Right cardiac atrium (tissue), 5 donors: ENCODE measurements around the gene NLRX1. TPM values are rescaled to one million over a fixed set of nuclear protein-coding genes. Genes with fewer than 3 reads are reported as not detected.
"Not testable (repeated sequence)": the region's sequence is repeated elsewhere in the genome, so short reads cannot be mapped to it uniquely, and the experiment has no call there.

Experiments
- ATAC-seq, 2 donors: fragments of 200-7000 bp; cut with Tn5 transposase; one replicate each; pipeline versions ENCODE4 v1.8.0 to v1.9.1; 2020; ENCODE audit warnings: moderate library complexity in 2 of 2, mild to moderate bottlenecking in 1 of 2
- DNase-seq, 3 donors: peaks; one replicate each; pipeline ENCODE4 v3.0.0-alpha.2; 2020
- H3K27ac ChIP-seq: one replicate; pipeline ENCODE4 v1.5.1; 2013; ENCODE audit warnings: mild to moderate bottlenecking, low read length, control low read depth, moderate library complexity
- H3K27me3 ChIP-seq: one replicate; pipeline ENCODE4 v1.6.1; 2013; ENCODE audit not compliant: control insufficient read depth, insufficient read depth
- H3K4me1 ChIP-seq: one replicate; pipeline ENCODE4 v1.6.1; 2013; ENCODE audit warnings: low read length; ENCODE audit not compliant: control insufficient read depth, insufficient read depth
- H3K4me3 ChIP-seq: one replicate; pipeline ENCODE4 v1.5.1; 2013; ENCODE audit warnings: low read length, control low read depth
- H3K9me3 ChIP-seq: one replicate; pipeline ENCODE4 v1.6.1; 2013; ENCODE audit warnings: low read length; ENCODE audit not compliant: control insufficient read depth
- WGBS: extraction: QIAGEN DNeasy Blood & Tissue Kit; methylation state at CpG from one replicate; pipeline ENCODE4 v1.1.7; 2013; 5-methylcytosine and 5-hydroxymethylcytosine counted together
- intact Hi-C, 4 donors: fragments of 100-400 bp; cut with DNase I; formaldehyde crosslinking; loops; one replicate each; pipeline versions ENCODE4 v1.11.0 to v1.14.0; 2022 to 2023
- polyA plus RNA-seq: library from polyadenylated mRNA; stranded (reverse); fragments of 200-250 nt; gene quantifications from one replicate; pipeline ENCODE4 v1.2.3, GENCODE V29; 2013
- total RNA-seq, 4 donors: library from RNA; stranded (reverse); fragmentation: NEBNext Ultra II Directional; extraction: Animal tissue kit (Norgen Biotek cat#: 25700); gene quantifications; one replicate each; pipeline ENCODE4 v1.2.1, GENCODE V29; 2021
- donor health status: healthy with polysubstance abuse.
- donor health status: DM: no; HTN: yes; CAD: no.
- donor health status: DM: no; HTN: no; CAD: no.
- donor health status: DM: no; HTN: yes; CAD: no; lungs with severe emphysema.
- donor health status: DM: yes; HTN: yes; CAD: no.

Gene NLRX1
- total and polyA plus RNA-seq, 5 donors: 12.8 to 25.2 (median 20.7) TPM

DNA sequence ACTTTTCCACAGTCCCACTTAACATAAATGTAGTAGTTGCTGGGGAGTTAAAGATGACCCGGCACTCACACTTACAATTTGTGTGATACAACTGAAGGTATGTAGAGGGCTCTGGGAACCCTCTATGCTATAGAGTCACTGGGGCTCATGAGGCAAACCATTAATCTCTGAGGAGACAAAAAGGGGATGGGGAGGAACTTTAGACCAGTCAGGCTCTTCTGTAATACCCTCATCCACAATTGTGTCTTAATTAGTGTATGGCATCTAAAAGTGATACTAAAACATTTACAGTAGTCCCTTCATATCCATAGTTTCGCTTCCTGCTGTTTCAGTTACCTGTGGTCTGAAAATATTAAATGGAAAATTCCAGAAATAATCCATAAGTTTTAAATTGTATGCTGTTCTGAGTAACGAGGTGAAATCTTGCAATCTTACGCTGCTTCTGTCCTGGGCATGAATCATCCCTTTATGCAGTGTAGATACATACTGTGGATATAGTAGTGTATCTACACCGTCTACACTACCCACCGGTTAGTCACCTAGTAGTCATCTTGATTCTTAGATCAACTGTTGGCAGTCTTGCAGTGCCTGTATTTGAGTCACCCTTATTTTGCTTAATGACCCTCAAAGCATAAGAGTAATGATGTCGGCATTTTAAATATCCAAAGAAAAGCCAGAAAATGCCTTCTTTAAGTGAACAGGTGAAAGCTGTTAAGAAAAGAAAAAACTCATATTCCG, 49.8 kb downstream of the NLRX1 start:
- intact Hi-C loops: no loop called here
- Histone ChIP-seq H3K9me3 (no peaks in the 10 kb centered on the region), H3K27me3 (no peaks in the 10 kb centered on the region), H3K4me1 (peaks cover 3% of the 10 kb centered on the region), H3K4me3 (no peak overlapping the region), H3K27ac (no peak overlapping the region)
- 91% methylated on average over 8 of the region's 8 CpGs for WGBS
- no peak for DNase-seq
- ATAC-seq: no peak

DNA sequence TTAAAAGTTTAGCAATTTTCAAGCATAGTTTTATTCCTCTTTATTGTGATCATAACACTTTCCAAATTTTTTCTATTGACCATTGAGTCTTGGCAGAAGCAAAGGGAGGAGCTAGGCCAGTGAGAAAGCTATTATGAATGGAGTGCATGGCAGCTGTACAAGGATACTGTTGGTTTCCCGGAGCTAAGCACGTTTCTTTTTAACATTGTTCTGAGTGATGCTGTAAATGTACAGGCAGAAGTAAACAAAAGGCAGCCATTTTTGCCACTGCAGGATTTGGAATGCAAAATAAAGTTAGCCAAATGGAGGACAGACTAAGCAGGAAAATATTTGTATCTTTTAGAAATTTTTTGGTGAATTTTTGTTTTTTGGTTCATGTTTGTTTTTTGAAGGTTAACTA, 53.8 kb downstream of the NLRX1 start:
- ATAC-seq (peak; percentile 61 to 78), DNase-seq (no peak)
- Histone ChIP-seq H3K4me3 (no peak overlapping the region), H3K27me3 (no peaks in the 10 kb centered on the region), H3K27ac (no peak overlapping the region), H3K9me3 (no peaks in the 10 kb centered on the region), H3K4me1 (peaks cover 3% of the 10 kb centered on the region)
- intact Hi-C loops: no loop called here
- 6% methylated on average over 2 of the region's 2 CpGs for WGBS

DNA sequence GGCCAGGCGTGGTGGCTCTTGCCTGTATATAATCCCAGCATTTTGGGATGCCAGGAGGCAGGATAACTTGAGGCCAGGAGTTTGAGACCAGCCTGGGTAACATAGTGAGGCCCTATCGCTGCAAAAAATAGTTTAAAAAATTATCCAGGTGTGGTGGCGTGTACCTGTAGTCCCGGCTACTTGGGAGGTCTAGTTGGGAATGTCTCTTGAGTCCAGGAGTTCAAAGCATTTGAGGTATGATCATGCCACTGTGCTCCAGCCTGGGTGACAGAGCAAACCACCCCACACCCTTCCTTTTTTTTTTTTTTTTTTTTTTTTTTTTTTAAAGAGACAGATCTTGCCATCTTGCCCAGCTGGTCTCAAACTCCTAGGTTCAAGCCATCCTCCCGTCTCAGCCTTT, 54.4 kb downstream of the NLRX1 start:
- DNase-seq: no peak
- Histone ChIP-seq H3K27me3 (no peaks in the 10 kb centered on the region), H3K9me3 (no peaks in the 10 kb centered on the region), H3K27ac (no peak overlapping the region), H3K4me3 (no peak overlapping the region), H3K4me1 (peaks cover 3% of the 10 kb centered on the region)
- WGBS: 95% methylated on average over 5 of the region's 5 CpGs
- no peak for ATAC-seq
- intact Hi-C loops: no loop called here

DNA sequence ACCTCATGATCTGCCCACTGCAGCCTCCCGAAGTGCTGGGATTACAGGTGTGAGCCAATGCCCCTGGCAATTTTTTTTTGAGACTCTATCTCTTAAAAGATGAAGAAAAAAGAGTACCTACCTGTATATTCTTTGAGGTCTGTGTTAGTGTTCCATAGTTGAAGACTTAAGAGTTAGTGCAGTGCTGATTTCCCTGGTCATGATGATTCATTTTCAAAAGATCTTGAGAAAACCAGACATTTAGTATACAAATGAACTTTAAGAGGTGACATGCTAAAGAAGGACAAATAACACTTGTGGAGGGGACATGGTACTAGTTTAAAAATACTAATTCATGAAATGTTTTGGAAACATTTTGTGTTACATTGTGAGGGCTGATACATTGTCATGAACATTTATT, 55.3 kb downstream of the NLRX1 start:
- ATAC-seq (no peak), DNase-seq (no peak)
- no peak overlapping the region for H3K27ac ChIP-seq
- no peak overlapping the region for H3K4me3 ChIP-seq
- peaks cover 3% of the 10 kb centered on the region for H3K4me1 ChIP-seq
- H3K9me3 ChIP-seq: no peaks in the 10 kb centered on the region
- H3K27me3 ChIP-seq: no peaks in the 10 kb centered on the region
- intact Hi-C loops: no loop called here
- WGBS: 100% methylated on average over 1 of the region's 1 CpG

DNA sequence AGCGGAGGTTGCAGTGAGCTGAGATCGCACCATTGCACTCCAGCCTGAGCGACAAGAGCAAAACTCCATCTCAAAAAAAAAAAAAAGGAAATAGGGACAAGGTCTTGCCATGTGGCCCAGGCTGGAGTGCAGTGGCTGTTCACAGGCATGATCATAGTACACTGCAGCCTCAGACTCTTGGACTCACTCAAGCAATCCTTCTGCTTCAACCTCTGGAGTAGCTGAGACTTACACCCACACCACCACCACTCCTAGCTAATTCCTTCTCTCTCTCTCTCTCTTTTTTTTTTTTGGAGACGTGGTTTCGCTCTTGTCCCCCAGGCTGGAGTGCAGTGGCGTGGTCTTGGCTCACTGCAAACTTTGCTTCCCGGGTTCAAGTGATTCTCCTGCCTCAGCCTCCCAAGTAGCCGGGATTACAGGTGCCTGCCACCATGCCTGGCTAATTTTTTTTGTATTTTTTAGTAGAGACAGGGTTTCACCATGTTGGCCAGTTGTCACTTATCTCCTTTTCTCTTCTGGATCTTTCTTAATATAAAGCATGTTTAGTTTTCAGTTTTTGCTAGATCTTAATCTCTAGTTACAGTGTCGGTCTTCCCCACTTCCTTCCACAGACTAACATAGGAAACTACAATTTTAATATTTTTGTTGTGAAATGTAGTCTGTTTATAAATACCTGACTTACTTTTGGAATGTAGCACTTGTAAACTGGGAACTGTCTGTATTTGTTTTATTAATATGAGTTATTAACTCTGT, 60.2 kb downstream of the NLRX1 start:
- DNase-seq, H3K9me3 ChIP-seq, H3K4me1 ChIP-seq, ATAC-seq, H3K4me3 ChIP-seq, H3K27ac ChIP-seq, intact Hi-C loops, H3K27me3 ChIP-seq: not testable (repeated sequence)
- 86% methylated on average over 9 of the region's 9 CpGs for WGBS

DNA sequence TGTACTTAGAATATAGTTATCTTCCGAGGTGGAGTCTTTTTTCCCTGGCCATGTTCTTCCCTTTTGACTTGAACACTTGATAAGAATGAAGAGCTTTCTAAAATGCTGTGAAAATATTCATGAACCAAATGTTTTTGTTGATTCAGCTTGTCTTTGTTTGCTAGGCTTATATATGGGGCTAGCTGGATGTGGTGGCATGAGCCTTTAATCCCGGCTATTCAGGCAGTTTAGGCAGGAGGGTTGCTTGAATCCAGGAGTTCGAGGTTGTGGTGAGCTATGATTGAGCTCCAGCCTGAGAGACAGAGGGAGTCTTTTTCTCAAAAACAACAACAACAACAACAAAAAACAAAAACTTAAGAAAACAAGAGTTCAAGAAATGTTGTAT, 60.8 kb downstream of the NLRX1 start:
- intact Hi-C loops: no loop called here
- ATAC-seq (no peak), DNase-seq (no peak)
- Histone ChIP-seq H3K27ac (no peak overlapping the region), H3K4me1 (no peaks in the 10 kb centered on the region), H3K9me3 (no peaks in the 10 kb centered on the region), H3K27me3 (no peaks in the 10 kb centered on the region), H3K4me3 (no peak overlapping the region)
- WGBS: 80% methylated on average over 3 of the region's 3 CpGs

DNA sequence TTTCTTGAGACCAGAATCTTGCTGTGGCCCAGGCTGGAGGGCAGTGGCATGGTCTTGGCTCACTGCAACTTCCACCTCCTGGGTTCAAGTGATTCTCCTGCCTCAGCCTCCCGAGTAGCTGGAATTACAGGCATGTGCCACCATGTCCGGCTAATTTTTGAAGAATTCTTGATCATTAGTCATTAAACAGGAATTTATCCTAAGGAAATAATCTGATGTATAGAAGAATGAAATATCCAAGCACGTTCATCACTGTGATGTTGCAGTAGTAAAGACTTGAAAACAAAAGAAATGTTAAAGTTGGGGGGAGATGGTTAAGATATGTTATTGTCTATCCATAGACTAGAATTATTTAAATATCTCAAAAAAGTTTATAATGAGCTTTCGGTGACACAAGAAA, 61.2 kb downstream of the NLRX1 start:
- no peak for ATAC-seq
- Histone ChIP-seq H3K27ac (no peak overlapping the region), H3K4me1 (no peaks in the 10 kb centered on the region), H3K9me3 (no peaks in the 10 kb centered on the region), H3K27me3 (no peaks in the 10 kb centered on the region), H3K4me3 (no peak overlapping the region)
- WGBS: 86% methylated on average over 4 of the region's 4 CpGs
- intact Hi-C loops: no loop called here
- no peak for DNase-seq

Other genes starting within 250 kb of the NLRX1 start
- 10 to 100 TPM; 44.0 to 76.7 (median 54.6) TPM for gene BCL9L, start 242.8 kb upstream of the NLRX1 start, total RNA-seq
- gene BCL9L, start 242.8 kb upstream of the NLRX1 start, polyA plus RNA-seq: 29.9 TPM
- not detected for gene UPK2, start 212.4 kb upstream of the NLRX1 start, total RNA-seq
- gene UPK2, start 212.4 kb upstream of the NLRX1 start, polyA plus RNA-seq: not detected
- gene FOXR1, start 197.0 kb upstream of the NLRX1 start, total RNA-seq: not detected
- gene FOXR1, start 197.0 kb upstream of the NLRX1 start, polyA plus RNA-seq: not detected
- gene CENATAC, start 170.6 kb upstream of the NLRX1 start, total RNA-seq: 10 to 100 TPM; 12.2 to 18.4 (median 15.2) TPM
- gene CENATAC, start 170.6 kb upstream of the NLRX1 start, polyA plus RNA-seq: 18.9 TPM
- 100 to 1,000 TPM; 750 to 919 (median 877) TPM for gene RPS25, start 150.4 kb upstream of the NLRX1 start, total RNA-seq
- gene RPS25, start 150.4 kb upstream of the NLRX1 start, polyA plus RNA-seq: 2,193 TPM
- gene TRAPPC4, start 150.0 kb upstream of the NLRX1 start, total RNA-seq: 10 to 100 TPM; 32.2 to 44.6 (median 36.8) TPM
- 31.4 TPM for gene TRAPPC4, start 150.0 kb upstream of the NLRX1 start, polyA plus RNA-seq
- 1 to 10 TPM; 7.5 to 8.6 (median 7.7) TPM for gene SLC37A4, start 137.8 kb upstream of the NLRX1 start, total RNA-seq
- gene SLC37A4, start 137.8 kb upstream of the NLRX1 start, polyA plus RNA-seq: 7.1 TPM
- gene HYOU1, start 111.5 kb upstream of the NLRX1 start, total RNA-seq: 100 to 1,000 TPM in 2 of 4 donors, 10 to 100 TPM in 2; 58.8 to 127 (median 105) TPM
- gene HYOU1, start 111.5 kb upstream of the NLRX1 start, polyA plus RNA-seq: 52.1 TPM
- gene VPS11, start 100.9 kb upstream of the NLRX1 start, total RNA-seq: 10 to 100 TPM; 20.4 to 23.7 (median 21.5) TPM
- 23.5 TPM for gene VPS11, start 100.9 kb upstream of the NLRX1 start, polyA plus RNA-seq
- gene HMBS, start 83.8 kb upstream of the NLRX1 start, total RNA-seq: 10 to 100 TPM; 17.3 to 28.0 (median 22.2) TPM
- 28.0 TPM for gene HMBS, start 83.8 kb upstream of the NLRX1 start, polyA plus RNA-seq
- 10 to 100 TPM; 15.2 to 24.7 (median 23.9) TPM for gene DPAGT1, start 66.9 kb upstream of the NLRX1 start, total RNA-seq
- 14.4 TPM for gene DPAGT1, start 66.9 kb upstream of the NLRX1 start, polyA plus RNA-seq
- gene C2CD2L, start 61.4 kb upstream of the NLRX1 start, total RNA-seq: 10 to 100 TPM in 3 of 4 donors, 1 to 10 TPM in 1; 9.1 to 11.9 (median 11.0) TPM
- gene C2CD2L, start 61.4 kb upstream of the NLRX1 start, polyA plus RNA-seq: 9.2 TPM
- gene HINFP, start 47.1 kb upstream of the NLRX1 start, total RNA-seq: 10 to 100 TPM; 11.4 to 17.0 (median 15.4) TPM
- gene HINFP, start 47.1 kb upstream of the NLRX1 start, polyA plus RNA-seq: 8.4 TPM
- 1 to 10 TPM in 3 of 4 donors, under 1 TPM in 1; 0.86 to 1.8 (median 1.5) TPM for gene ABCG4, start 19.7 kb upstream of the NLRX1 start, total RNA-seq
- 1.4 TPM for gene ABCG4, start 19.7 kb upstream of the NLRX1 start, polyA plus RNA-seq
- under 1 TPM in 3 of 4 donors, not detected in 1; 0.48 to 0.66 (median 0.56) TPM for gene NHERF4, start 16.8 kb downstream of the NLRX1 start, total RNA-seq
- 0.11 TPM for gene NHERF4, start 16.8 kb downstream of the NLRX1 start, polyA plus RNA-seq
- gene CBL, start 37.6 kb downstream of the NLRX1 start, total RNA-seq: 10 to 100 TPM in 2 of 4 donors, 1 to 10 TPM in 2; 8.5 to 13.3 (median 10.3) TPM
- gene CBL, start 37.6 kb downstream of the NLRX1 start, polyA plus RNA-seq: 3.3 TPM
- 100 to 1,000 TPM in 2 of 4 donors, 10 to 100 TPM in 2; 95.1 to 127 (median 104) TPM for gene MCAM, start 148.4 kb downstream of the NLRX1 start, total RNA-seq
- gene MCAM, start 148.4 kb downstream of the NLRX1 start, polyA plus RNA-seq: 97.2 TPM
- 10 to 100 TPM; 12.7 to 19.6 (median 15.2) TPM for gene RNF26, start 165.8 kb downstream of the NLRX1 start, total RNA-seq
- 9.7 TPM for gene RNF26, start 165.8 kb downstream of the NLRX1 start, polyA plus RNA-seq
- 10 to 100 TPM; 21.4 to 31.0 (median 24.1) TPM for gene C1QTNF5, start 172.2 kb downstream of the NLRX1 start, total RNA-seq
- 27.1 TPM for gene C1QTNF5, start 172.2 kb downstream of the NLRX1 start, polyA plus RNA-seq
- gene MFRP, start 178.0 kb downstream of the NLRX1 start, total RNA-seq: under 1 TPM in 1 of 4 donors, not detected in 3; 0.06 TPM
- 0.02 TPM for gene MFRP, start 178.0 kb downstream of the NLRX1 start, polyA plus RNA-seq
- gene USP2, start 213.0 kb downstream of the NLRX1 start, total RNA-seq: 10 to 100 TPM; 57.3 to 98.4 (median 95.7) TPM
- 57.1 TPM for gene USP2, start 213.0 kb downstream of the NLRX1 start, polyA plus RNA-seq